Measurements from ENCODE around the gene ZBTB34. TPM values are rescaled to one million over a fixed set of nuclear protein-coding genes. Genes with fewer than 3 reads are reported as not detected.
"Not testable (repeated sequence)": the region's sequence is repeated elsewhere in the genome, so short reads cannot be mapped to it uniquely, and the experiment has no call there.

ZBTB34 gene
- polyA plus RNA-seq, 1 experiment = 4.2 TPM

DNA sequence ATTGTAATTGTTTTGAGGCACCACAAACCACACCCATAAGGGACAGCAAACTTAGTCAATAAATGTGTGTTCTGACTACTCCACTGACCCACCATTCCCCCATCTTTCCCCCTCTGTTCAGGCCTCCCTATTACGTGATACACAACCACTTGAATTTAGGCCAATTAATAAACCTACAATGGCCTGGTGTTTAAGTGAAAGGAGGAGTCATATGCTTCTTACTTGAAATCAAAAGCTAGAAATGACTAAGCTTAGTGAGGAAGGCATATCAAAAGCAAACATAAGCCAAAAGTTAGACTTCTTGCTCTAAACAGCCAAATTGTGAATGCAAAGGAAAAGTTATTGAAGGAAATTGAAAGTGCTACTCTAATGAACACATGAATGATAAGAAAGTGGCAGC, 41.0 kb upstream of the ZBTB34 start:
- CTCF ChIA-PET = interaction anchor here (1.6 kb wide), 1 partner anchor 40 kb away, joined by 4 read pairs; the partner anchor contains the start of gene ZBTB34
- POLR2A ChIA-PET = no interaction called here

DNA sequence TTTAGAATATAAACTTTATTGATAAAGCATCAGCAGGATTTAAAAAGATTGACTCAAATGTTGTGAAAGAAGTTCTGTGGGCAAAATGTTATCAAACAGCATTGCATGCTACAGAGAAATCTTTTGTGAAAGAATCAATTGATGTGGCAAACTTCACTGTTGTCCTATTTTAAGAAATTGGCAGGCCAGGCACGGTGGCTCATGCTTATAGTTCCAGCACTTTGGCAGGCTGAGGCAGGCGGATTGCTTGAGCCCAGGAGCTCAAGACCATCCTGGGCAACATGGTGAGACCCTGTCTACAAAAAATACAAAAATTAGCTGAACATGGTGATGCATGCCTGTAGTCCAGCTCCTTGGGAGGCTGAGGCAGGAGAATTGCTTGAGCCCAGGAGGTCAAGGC, 38.2 kb upstream of the ZBTB34 start:
- POLR2A ChIA-PET = no interaction called here
- TF ChIP-seq, protein P1, sequence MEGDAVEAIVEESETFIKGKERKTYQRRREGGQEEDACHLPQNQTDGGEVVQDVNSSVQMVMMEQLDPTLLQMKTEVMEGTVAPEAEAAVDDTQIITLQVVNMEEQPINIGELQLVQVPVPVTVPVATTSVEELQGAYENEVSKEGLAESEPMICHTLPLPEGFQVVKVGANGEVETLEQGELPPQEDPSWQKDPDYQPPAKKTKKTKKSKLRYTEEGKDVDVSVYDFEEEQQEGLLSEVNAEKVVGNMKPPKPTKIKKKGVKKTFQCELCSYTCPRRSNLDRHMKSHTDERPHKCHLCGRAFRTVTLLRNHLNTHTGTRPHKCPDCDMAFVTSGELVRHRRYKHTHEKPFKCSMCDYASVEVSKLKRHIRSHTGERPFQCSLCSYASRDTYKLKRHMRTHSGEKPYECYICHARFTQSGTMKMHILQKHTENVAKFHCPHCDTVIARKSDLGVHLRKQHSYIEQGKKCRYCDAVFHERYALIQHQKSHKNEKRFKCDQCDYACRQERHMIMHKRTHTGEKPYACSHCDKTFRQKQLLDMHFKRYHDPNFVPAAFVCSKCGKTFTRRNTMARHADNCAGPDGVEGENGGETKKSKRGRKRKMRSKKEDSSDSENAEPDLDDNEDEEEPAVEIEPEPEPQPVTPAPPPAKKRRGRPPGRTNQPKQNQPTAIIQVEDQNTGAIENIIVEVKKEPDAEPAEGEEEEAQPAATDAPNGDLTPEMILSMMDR (IDR thresholded peaks at IDR 0.05; ENCODE audit: insufficient read depth, low read depth, low read length) = no peak
- Histone ChIP-seq H3K36me3 (ENCODE audit: control insufficient read depth, insufficient read depth, low read length) (peaks cover 2% of the 10 kb centered on the region), H3K4me3 (ENCODE audit: low read depth, low read length) (no peak overlapping the region), H3K27me3 (ENCODE audit: control insufficient read depth, insufficient read depth, low read length) (no peaks in the 10 kb centered on the region)
- DNase-seq (ENCODE audit: low read depth) = no peak
- CTCF ChIA-PET = no interaction called here

More for the DNA sequence above, 41.0 kb upstream of the ZBTB34 start:
- H3K4me3 ChIP-seq (ENCODE audit: low read depth, low read length) = no peak overlapping the region
- H3K27me3 ChIP-seq (ENCODE audit: control insufficient read depth, insufficient read depth, low read length) = no peaks in the 10 kb centered on the region
- TF ChIP-seq, protein P1 (IDR thresholded peaks at IDR 0.05; ENCODE audit: insufficient read depth, low read depth, low read length) = no peak
- no peak for DNase-seq (ENCODE audit: low read depth)
- peaks cover 2% of the 10 kb centered on the region for H3K36me3 ChIP-seq (ENCODE audit: control insufficient read depth, insufficient read depth, low read length)

DNA sequence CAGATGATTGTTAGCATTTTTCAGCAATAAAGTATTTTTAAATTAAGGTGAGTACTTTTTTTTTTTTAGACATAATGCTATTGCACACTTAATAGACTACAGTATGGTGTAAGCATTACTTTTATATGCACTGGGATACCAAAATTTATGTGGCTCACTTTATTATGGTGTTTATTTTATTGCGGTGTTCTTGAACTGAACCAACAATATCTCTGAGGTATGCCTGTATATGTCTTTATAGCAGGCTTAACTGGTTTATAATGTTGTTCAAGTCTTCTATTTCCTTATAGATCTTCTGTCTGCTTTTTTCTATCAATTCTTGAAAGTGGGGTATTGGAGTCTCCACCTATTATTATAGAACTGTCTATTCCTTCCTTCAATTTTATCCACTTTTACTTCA, 37.6 kb upstream of the ZBTB34 start:
- H3K27me3 ChIP-seq (ENCODE audit: control insufficient read depth, insufficient read depth, low read length) = no peaks in the 10 kb centered on the region
- peaks cover 2% of the 10 kb centered on the region for H3K36me3 ChIP-seq (ENCODE audit: control insufficient read depth, insufficient read depth, low read length)
- TF ChIP-seq, protein P1 (IDR thresholded peaks at IDR 0.05; ENCODE audit: insufficient read depth, low read depth, low read length) = no peak
- no peak for DNase-seq (ENCODE audit: low read depth)
- no peak overlapping the region for H3K4me3 ChIP-seq (ENCODE audit: low read depth, low read length)
- POLR2A ChIA-PET = no interaction called here
- CTCF ChIA-PET = no interaction called here

DNA sequence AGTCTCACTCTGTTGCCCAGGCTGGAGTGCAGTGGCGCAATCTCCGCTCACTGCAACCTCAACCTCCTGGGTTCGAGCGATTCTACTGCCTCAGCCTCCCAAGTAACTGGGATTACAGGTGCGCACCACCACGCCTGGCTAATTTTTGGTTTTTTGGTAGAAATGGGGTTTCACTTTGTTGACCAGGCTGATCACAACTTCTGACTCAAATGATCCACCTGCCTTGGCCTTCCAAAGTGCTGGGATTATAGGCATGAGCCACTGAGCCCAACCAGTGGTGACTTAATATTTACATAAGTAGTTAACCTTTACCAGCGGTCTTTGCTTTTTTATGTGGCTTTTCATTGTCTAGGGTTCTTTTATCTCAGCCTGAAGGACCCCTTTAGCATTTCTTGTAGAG, 36.4 kb upstream of the ZBTB34 start:
- POLR2A ChIA-PET; DNase-seq (ENCODE audit: low read depth); H3K27me3 ChIP-seq (ENCODE audit: control insufficient read depth, insufficient read depth, low read length); H3K36me3 ChIP-seq (ENCODE audit: control insufficient read depth, insufficient read depth, low read length); H3K4me3 ChIP-seq (ENCODE audit: low read depth, low read length): not testable (repeated sequence)
- CTCF ChIA-PET = interaction anchor here (1.1 to 1.3 kb wide), 2 partner anchors 42 to 120 kb away, joined by 3 read pairs; no protein-coding TSS in a partner anchor

DNA sequence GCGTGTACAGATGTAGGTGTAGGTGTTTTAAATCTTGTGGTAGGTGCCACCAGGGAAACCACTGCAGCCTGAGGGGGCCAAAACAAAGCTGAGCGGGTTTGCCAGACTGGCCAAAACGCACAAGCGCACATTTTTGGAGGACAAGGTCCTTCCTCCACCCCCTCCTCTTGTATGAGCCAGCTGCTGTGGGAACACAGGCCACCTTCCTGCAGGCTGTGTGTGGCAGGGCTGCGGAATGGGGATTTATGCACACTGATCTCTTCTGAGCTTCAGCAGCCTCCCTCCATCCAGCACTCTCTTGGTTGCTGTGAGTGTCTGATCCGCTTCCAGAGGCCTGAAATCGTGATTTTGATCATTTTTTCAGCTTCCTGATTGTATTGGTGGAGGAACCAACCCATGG, 33.2 kb upstream of the ZBTB34 start:
- ChIA-PET CTCF (interaction anchor here (0.8 kb wide), 1 partner anchor 30 kb away, joined by 3 read pairs; no protein-coding TSS in a partner anchor), POLR2A (no interaction called here)
- no peak overlapping the region for H3K4me3 ChIP-seq (ENCODE audit: low read depth, low read length)
- no peak for DNase-seq (ENCODE audit: low read depth)
- no peaks in the 10 kb centered on the region for H3K27me3 ChIP-seq (ENCODE audit: control insufficient read depth, insufficient read depth, low read length)
- TF ChIP-seq, protein P1 (IDR thresholded peaks at IDR 0.05; ENCODE audit: insufficient read depth, low read depth, low read length) = no peak
- no peaks in the 10 kb centered on the region; the same call in none of the 2 replicates for H3K36me3 ChIP-seq (ENCODE audit: control insufficient read depth, insufficient read depth, low read length)

DNA sequence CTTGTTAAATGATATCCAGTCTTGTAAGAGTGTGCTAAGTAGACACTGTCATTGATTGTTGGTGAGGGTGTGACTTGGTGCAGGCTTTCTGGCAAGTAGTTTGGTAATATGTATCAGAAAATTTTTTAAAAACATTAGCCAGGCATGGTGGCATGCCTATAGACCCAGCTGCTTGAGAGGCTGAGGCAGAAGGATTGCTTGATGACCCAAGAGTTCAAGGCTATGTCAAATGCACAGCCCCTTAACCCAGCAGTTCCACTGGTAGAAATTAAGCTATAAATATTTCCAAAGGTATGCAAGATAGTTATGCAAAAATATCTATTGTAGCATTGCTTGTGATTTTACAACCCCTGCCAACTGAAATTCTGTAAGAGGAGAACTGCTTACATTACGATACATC, 31.4 kb upstream of the ZBTB34 start:
- H3K36me3 ChIP-seq (ENCODE audit: control insufficient read depth, insufficient read depth, low read length) = peaks cover 11% of the 10 kb centered on the region
- no peak overlapping the region for H3K4me3 ChIP-seq (ENCODE audit: low read depth, low read length)
- DNase-seq (ENCODE audit: low read depth) = no peak
- no peaks in the 10 kb centered on the region for H3K27me3 ChIP-seq (ENCODE audit: control insufficient read depth, insufficient read depth, low read length)
- POLR2A ChIA-PET = no interaction called here
- TF ChIP-seq, protein P1 (IDR thresholded peaks at IDR 0.05; ENCODE audit: insufficient read depth, low read depth, low read length) = no peak
- CTCF ChIA-PET = interaction anchor here (0.7 to 1.1 kb wide), 2 partner anchors 15 to 338 kb away, joined by 3 to 4 read pairs; no protein-coding TSS in a partner anchor

Data from BJ (cell line).